Hepatocyte (in vitro differentiated cells): ENCODE data around the gene POMZP3. TPM values are rescaled to one million over a fixed set of nuclear protein-coding genes. Genes with fewer than 3 reads are reported as not detected.
A peak's percentile ranks its signal among the peaks of the same experiment; 100 is the strongest.
"Not testable (repeated sequence)": the region's sequence is repeated elsewhere in the genome, so short reads cannot be mapped to it uniquely, and the experiment has no call there.

Experiments used
- DNase-seq: peaks from one replicate; pipeline ENCODE4 v3.0.0-alpha.2; 2016; ENCODE audit warnings: low spot score
- H2AFZ ChIP-seq: fragments of 200-600 bp; sonication (generic); 2 replicates; pipeline ENCODE4 v1.6.0; 2016; ENCODE audit warnings: antibody characterized with exemption, mild to moderate bottlenecking
- H3K27ac ChIP-seq: fragments of 200-600 bp; sonication (generic); 2 replicates; pipeline ENCODE4 v1.5.1; 2016; ENCODE audit warnings: mild to moderate bottlenecking
- H3K27me3 ChIP-seq: fragments of 200-600 bp; sonication (generic); 2 replicates; pipeline ENCODE4 v1.6.1; 2016
- H3K36me3 ChIP-seq: fragments of 200-600 bp; sonication (generic); replicated peaks from 2 replicates; pipeline ENCODE4 v1.5.1; 2016; ENCODE audit warnings: low read depth; ENCODE audit not compliant: insufficient read depth
- H3K4me1 ChIP-seq: fragments of 200-600 bp; sonication (generic); 2 replicates; pipeline ENCODE4 v1.5.1; 2016; ENCODE audit warnings: mild to moderate bottlenecking, moderate library complexity; ENCODE audit not compliant: insufficient read depth
- H3K4me2 ChIP-seq: fragments of 200-600 bp; sonication (generic); 2 replicates; pipeline ENCODE4 v1.6.0; 2016
- H3K4me3 ChIP-seq: fragments of 200-600 bp; sonication (generic); 2 replicates; pipeline ENCODE4 v1.5.1; 2016; ENCODE audit warnings: mild to moderate bottlenecking
- H3K79me2 ChIP-seq: fragments of 200-600 bp; sonication (generic); 2 replicates; pipeline ENCODE4 v1.6.0; 2017; ENCODE audit warnings: mild to moderate bottlenecking
- H3K9me2 ChIP-seq: fragments of 200-600 bp; sonication (generic); replicated peaks from 2 replicates; pipeline ENCODE4 v1.6.0; 2017; ENCODE audit warnings: mild to moderate bottlenecking; ENCODE audit not compliant: insufficient read depth
- H3K9me3 ChIP-seq: fragments of 200-600 bp; sonication (generic); 2 replicates; pipeline ENCODE4 v1.5.1; 2016; ENCODE audit warnings: low read depth, mild to moderate bottlenecking
- H4K20me1 ChIP-seq: fragments of 200-600 bp; sonication (generic); 2 replicates; pipeline ENCODE4 v1.6.0; 2016; ENCODE audit warnings: mild to moderate bottlenecking; ENCODE audit not compliant: insufficient read depth, poor library complexity, severe bottlenecking
- WGBS: methylation state at CpG from one replicate; pipeline ENCODE4 v1.1.6; 2016; ENCODE audit warnings: low lambda C conversion rate; ENCODE audit errors: missing lambda C conversion rate; 5-methylcytosine and 5-hydroxymethylcytosine counted together
- polyA plus RNA-seq: library from polyadenylated mRNA; unstranded; fragments of >200 nt; fragmentation: Nextera tagmentation; extraction: Ambion mirVana; gene quantifications from 2 replicates; pipeline ENCODE4 v1.2.1, GENCODE V29; 2016
- total RNA-seq: library from RNA; depleted of rRNA; stranded (reverse); fragments of >200 nt; gene quantifications from 2 replicates; pipeline ENCODE4 v1.2.3, GENCODE V29; 2014
- TF ChIP-seq, protein P1 (sequence below): fragments of 200-600 bp; sonication (generic); IDR thresholded peaks from 2 replicates; pipeline ENCODE4 v1.5.1; 2016; ENCODE audit warnings: antibody characterized with exemption, mild to moderate bottlenecking; ENCODE audit not compliant: poor library complexity

Gene POMZP3
- total and polyA plus RNA-seq, 2 experiments from 2014 or later: 0.67 to 8.7 TPM

DNA sequence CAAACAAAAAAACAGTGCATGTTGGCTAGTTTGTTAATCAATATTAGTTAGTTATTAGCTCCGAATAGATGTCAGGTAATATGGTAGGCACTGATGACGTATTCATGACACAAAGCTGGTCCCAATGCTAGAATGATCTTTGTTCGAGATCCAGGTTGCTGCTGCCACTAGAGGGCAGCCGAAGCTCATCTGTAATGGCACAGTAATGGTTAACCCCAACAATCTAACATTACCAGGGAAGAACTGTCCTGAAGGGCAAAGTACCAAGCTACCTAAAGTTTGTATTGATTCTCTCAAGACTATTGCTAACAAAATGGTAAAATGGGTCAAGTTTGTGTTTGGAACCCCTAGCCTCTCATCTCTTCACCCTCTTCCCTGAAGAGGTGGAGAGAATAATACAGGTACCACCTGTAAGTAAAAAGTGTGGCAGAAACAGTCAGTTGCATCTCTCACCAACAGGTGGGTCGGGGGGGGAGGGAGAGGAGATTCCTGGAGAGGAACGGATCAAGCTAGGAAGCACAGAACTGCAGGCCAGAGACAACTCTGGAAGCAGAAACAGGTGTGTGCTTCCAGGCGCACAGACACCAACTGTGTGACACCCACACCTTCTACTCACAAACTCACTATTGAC, 10.1 kb upstream of the POMZP3 start:
- H3K4me1 ChIP-seq, H3K27me3 ChIP-seq, H2AFZ ChIP-seq, H3K4me2 ChIP-seq, H3K9me3 ChIP-seq, H3K9me2 ChIP-seq, DNase-seq, H4K20me1 ChIP-seq, H3K4me3 ChIP-seq, H3K36me3 ChIP-seq, H3K79me2 ChIP-seq, H3K27ac ChIP-seq: not testable (repeated sequence)
- TF ChIP-seq, protein P1, sequence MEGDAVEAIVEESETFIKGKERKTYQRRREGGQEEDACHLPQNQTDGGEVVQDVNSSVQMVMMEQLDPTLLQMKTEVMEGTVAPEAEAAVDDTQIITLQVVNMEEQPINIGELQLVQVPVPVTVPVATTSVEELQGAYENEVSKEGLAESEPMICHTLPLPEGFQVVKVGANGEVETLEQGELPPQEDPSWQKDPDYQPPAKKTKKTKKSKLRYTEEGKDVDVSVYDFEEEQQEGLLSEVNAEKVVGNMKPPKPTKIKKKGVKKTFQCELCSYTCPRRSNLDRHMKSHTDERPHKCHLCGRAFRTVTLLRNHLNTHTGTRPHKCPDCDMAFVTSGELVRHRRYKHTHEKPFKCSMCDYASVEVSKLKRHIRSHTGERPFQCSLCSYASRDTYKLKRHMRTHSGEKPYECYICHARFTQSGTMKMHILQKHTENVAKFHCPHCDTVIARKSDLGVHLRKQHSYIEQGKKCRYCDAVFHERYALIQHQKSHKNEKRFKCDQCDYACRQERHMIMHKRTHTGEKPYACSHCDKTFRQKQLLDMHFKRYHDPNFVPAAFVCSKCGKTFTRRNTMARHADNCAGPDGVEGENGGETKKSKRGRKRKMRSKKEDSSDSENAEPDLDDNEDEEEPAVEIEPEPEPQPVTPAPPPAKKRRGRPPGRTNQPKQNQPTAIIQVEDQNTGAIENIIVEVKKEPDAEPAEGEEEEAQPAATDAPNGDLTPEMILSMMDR: peak; percentile 42
- WGBS: 9% methylated on average over 5 of the region's 7 CpGs

DNA sequence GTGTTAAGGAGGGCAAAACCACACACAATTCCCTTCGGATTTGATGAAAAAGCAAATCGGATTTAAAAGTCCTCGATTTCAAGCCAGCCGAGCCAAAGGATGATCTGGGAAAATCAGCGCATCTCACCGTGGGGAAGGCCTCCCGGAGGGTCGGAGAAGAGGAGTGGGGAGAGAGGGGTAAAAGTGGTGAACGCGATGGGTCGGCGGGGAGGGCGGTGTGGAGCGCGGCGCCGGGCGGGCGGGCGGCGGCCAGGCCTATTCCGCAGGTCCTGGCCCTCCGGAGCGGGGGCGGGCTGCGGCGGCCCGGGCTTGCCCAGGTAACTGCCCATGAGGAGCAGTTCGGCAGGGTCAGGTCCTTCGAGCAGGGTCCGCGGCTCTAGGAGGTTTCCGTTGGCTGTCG, 498 bp downstream of the POMZP3 start:
- under 1% methylated on average over 10 of the region's 34 CpGs for WGBS
- H3K9me3 ChIP-seq, H3K4me1 ChIP-seq, H4K20me1 ChIP-seq, H3K79me2 ChIP-seq, H3K9me2 ChIP-seq, H2AFZ ChIP-seq, H3K27me3 ChIP-seq, H3K36me3 ChIP-seq: not testable (repeated sequence)
- DNase-seq: peak; percentile 28
- peak overlapping the region; percentile 75 for H3K27ac ChIP-seq
- H3K4me2 ChIP-seq: peak overlapping the region; percentile 75
- H3K4me3 ChIP-seq: peak overlapping the region; percentile 16

DNA sequence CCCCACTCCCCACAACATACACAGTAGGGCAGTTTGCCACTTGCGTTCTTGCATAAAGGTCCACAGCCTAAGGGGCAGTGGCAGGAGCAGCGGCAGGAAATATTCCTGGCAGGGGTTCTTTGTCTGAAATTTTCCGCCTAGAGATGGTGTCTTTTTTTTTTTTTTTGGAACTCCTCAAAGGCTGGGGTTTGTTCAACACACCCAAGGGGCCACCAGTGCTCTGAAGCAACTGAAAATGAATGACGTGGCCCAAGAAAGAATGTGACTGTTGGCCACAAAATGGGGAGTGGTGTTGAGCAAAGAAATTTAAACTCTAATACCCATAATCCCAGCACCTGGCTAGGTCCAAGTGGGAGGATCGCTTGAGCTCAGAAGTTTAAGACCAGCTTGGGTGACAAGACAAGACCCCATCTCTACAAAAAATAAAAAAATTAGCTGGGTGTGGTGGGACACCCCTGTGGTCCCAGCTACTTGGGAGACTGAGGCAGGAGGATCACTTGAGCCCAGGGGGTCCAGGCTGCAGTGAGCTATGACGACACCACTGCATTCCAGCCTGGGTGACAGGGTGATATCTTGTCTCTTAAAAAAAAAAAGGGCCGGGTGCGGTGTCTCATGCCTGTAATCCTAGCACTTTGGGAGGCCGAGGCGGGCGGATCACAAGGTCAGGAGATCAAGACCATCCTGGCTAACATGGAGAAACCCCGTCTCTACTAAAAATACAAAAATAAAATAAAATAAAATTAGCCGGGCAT, 7.5 kb downstream of the POMZP3 start:
- H3K9me3 ChIP-seq, H3K27me3 ChIP-seq, H3K4me2 ChIP-seq, H3K27ac ChIP-seq, DNase-seq, H4K20me1 ChIP-seq, H2AFZ ChIP-seq, H3K36me3 ChIP-seq, H3K4me1 ChIP-seq, H3K9me2 ChIP-seq, H3K79me2 ChIP-seq, H3K4me3 ChIP-seq: not testable (repeated sequence)
- 71% methylated on average over 4 of the region's 13 CpGs for WGBS

DNA sequence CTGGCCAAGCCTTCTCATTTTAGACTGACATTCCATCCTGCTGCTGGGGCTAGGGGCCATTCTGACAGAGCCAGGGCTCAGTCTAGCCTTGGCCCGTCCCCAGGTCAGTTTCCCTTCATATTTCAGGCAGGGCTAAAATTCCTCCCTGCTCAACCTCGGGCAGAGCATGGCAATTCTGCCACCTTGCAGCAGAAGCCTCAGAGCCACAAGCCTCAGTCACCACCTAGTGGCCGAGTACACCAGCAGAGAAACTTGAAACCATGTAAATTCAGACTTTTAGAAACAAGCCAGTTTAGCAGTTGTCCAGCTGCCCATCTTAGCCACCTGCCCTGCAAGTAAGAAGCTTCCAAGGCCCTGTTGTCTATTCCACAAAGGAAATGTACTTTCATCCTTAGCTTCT, 13.3 kb downstream of the POMZP3 start:
- H3K27me3 ChIP-seq, H2AFZ ChIP-seq, H3K36me3 ChIP-seq, H3K27ac ChIP-seq, H3K9me3 ChIP-seq, H3K4me1 ChIP-seq, H3K4me3 ChIP-seq, H3K4me2 ChIP-seq, H4K20me1 ChIP-seq, H3K79me2 ChIP-seq, DNase-seq, H3K9me2 ChIP-seq: not testable (repeated sequence)
- WGBS: no CpG with 5 or more reads among the region's 3 CpGs

DNA sequence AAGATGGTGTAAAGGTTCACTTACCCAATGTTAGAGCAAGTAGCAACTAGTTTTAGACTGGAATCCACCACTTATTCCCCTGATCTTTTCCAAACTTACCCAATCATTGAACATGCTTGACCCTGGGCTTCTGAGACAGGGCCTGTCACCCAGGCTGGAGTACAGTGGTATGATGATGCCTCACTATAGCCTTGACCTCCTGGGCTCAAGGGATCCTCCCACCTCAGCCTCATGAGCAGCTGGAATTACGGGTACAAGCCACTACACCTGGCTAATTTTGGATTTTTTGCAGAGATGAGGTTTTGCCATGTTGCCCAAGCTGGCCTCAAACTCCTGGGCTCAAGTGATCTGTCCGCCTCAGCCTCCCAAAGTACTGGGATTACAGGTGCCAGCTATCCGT, 14.8 kb downstream of the POMZP3 start:
- not testable (repeated sequence) for H3K9me2 ChIP-seq, H3K36me3 ChIP-seq, H3K4me2 ChIP-seq, H3K4me3 ChIP-seq, H3K79me2 ChIP-seq, H3K27ac ChIP-seq, H3K27me3 ChIP-seq, DNase-seq, H2AFZ ChIP-seq, H3K4me1 ChIP-seq, H3K9me3 ChIP-seq, H4K20me1 ChIP-seq
- WGBS: no CpG with 5 or more reads among the region's 3 CpGs

DNA sequence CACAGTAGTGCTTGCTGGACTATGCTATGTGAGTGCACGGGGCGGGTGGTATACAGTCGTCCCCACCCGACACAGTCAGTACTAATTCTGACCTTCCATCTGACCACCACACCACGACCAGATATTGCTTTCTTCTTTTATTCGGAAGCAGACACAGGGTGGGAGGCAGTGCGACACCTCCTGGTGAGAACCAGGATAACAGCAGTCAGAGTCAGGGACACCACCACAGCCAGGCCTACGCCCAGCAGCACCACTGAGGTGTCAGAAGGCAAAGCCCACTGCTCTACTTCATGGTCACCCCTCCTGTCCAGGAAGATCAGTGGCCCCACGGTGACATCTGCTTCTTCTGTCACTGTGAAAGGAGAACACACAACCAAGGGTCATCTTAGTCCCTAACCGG, 17.2 kb downstream of the POMZP3 start:
- H3K79me2 ChIP-seq, H3K4me1 ChIP-seq, H3K9me3 ChIP-seq, H2AFZ ChIP-seq, H4K20me1 ChIP-seq, H3K36me3 ChIP-seq, H3K4me2 ChIP-seq, DNase-seq, H3K9me2 ChIP-seq, H3K4me3 ChIP-seq, H3K27me3 ChIP-seq, H3K27ac ChIP-seq: not testable (repeated sequence)
- 100% methylated on average over 1 of the region's 10 CpGs for whole genome bisulfite sequencing

DNA sequence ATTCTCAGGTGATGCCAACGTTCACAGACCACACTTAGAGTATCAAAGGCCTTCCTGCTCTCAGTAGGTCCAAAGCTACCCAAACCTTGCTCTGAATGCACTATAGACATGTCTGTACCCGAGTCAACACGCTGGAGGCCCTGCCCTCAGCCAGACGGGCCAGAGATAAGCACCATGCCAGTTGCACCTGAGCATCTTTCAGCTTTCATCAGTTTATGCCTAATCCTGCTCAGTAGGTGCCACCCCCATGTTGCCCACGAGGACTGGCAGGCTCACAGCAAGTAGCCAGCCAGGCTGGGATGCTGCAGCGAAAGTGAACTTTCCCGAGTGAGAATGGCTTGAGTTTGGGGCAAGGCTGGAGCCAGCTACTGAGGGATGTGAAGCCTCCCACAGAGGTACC, 18.6 kb downstream of the POMZP3 start:
- not testable (repeated sequence) for H3K4me2 ChIP-seq, H3K27ac ChIP-seq, H3K27me3 ChIP-seq, DNase-seq, H3K4me3 ChIP-seq, H3K4me1 ChIP-seq, H3K9me3 ChIP-seq, H4K20me1 ChIP-seq, H3K9me2 ChIP-seq, H3K36me3 ChIP-seq, H2AFZ ChIP-seq, H3K79me2 ChIP-seq
- 85% methylated on average over 7 of the region's 7 CpGs for WGBS

DNA sequence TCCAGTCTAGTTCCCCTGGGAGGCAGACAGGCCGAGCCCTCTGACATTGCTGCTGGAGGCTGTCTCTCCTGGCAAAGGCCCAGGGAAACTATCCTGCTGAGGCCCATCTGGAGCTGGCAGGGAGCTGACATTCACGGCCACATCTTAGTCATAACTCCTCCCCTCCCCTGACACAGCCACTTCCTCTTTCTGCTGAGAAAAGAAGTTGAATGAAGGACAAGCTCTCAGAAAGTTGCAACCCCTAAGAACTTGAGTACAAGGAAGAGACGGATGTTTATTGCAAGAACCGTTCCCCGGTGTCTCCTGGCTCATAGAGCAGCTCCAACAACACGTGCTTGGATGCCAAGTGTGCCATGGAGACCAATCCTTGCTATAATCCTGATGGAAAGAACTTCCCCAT, 21.1 kb downstream of the POMZP3 start:
- H2AFZ ChIP-seq, H3K4me3 ChIP-seq, H4K20me1 ChIP-seq, H3K27ac ChIP-seq, H3K9me2 ChIP-seq, H3K79me2 ChIP-seq, H3K27me3 ChIP-seq, H3K36me3 ChIP-seq, H3K9me3 ChIP-seq, H3K4me1 ChIP-seq, H3K4me2 ChIP-seq: not testable (repeated sequence)
- WGBS: 50% methylated on average over 6 of the region's 6 CpGs
- peak; percentile 72 for DNase-seq
